Caco-2 (cell line): Measurements from ENCODE around the gene RASD2. TPM values are rescaled to one million over a fixed set of nuclear protein-coding genes. Genes with fewer than 3 reads are reported as not detected.

Source experiments
- BruUV-seq: library from RNA; stranded (reverse); fragments of 400-500 nt; replicated peaks from 2 replicates; lab custom pipeline; 2021; lab: Mats Ljungman, UMichigan
- CTCF ChIA-PET: fragments of 300-600 bp; sonication (Branson Sonifier 250); formaldehyde crosslinking; loops from one replicate; lab custom pipeline; 2022; ENCODE audit warnings: antibody characterized with exemption; lab: Charles Lee
- POLR2A ChIA-PET: fragments of 300-600 bp; sonication (Branson Sonifier 250); formaldehyde crosslinking; loops from one replicate; lab custom pipeline; 2022; ENCODE audit warnings: antibody characterized with exemption; lab: Charles Lee
- DNase-seq, 2 experiments: peaks; one replicate each; pipeline versions ENCODE4 v3.0.0 to v3.0.0-alpha.2; 2020 to 2022
- H3K27me3 ChIP-seq: replicated peaks from 2 replicates; pipeline ENCODE4 v1.6.0; 2011; ENCODE audit warnings: low read length; ENCODE audit not compliant: control insufficient read depth, insufficient read depth
- H3K36me3 ChIP-seq: 2 replicates; pipeline ENCODE4 v1.5.1; 2011; ENCODE audit warnings: low read length; ENCODE audit not compliant: control insufficient read depth, insufficient read depth
- H3K4me1 ChIP-seq: fragments of 250-450 bp; sonication (Bioruptor Pico); 2 replicates; pipeline ENCODE4 v1.5.1; 2020; ENCODE audit warnings: mild to moderate bottlenecking
- H3K4me3 ChIP-seq: 2 replicates; pipeline ENCODE4 v1.5.1; 2011; ENCODE audit warnings: low read depth, mild to moderate bottlenecking, control low read depth, low read length
- H3K9me3 ChIP-seq: fragments of 250-450 bp; sonication (Bioruptor Pico); 2 replicates; pipeline ENCODE4 v1.5.1; 2020; ENCODE audit warnings: mild to moderate bottlenecking, moderate library complexity
- H3K27ac Mint-ChIP-seq: one replicate; pipeline ENCODE4 v1.8.0; 2022; ENCODE audit warnings: mixed read lengths; ENCODE audit not compliant: unreplicated experiment
- H3K27me3 Mint-ChIP-seq: one replicate; pipeline ENCODE4 v1.8.0; 2022; ENCODE audit warnings: mixed read lengths; ENCODE audit not compliant: insufficient read depth, unreplicated experiment
- H3K36me3 Mint-ChIP-seq: one replicate; pipeline ENCODE4 v1.8.0; 2022; ENCODE audit warnings: mild to moderate bottlenecking, mixed read lengths; ENCODE audit not compliant: insufficient read depth, unreplicated experiment
- H3K4me1 Mint-ChIP-seq: one replicate; pipeline ENCODE4 v1.8.0; 2022; ENCODE audit warnings: low read depth, mixed read lengths; ENCODE audit not compliant: unreplicated experiment
- H3K4me3 Mint-ChIP-seq: one replicate; pipeline ENCODE4 v1.8.0; 2022; ENCODE audit warnings: mild to moderate bottlenecking, moderate library complexity, mixed read lengths; ENCODE audit not compliant: unreplicated experiment
- H3K9me3 Mint-ChIP-seq: one replicate; pipeline ENCODE4 v1.8.0; 2022; ENCODE audit warnings: mixed read lengths; ENCODE audit not compliant: unreplicated experiment
- intact Hi-C: fragments of 100-400 bp; cut with micrococcal nuclease; formaldehyde crosslinking; loops from one replicate; pipeline ENCODE4 v1.10.0; 2022; ENCODE audit not compliant: unreplicated experiment
- total RNA-seq: library from RNA; stranded (reverse); gene quantifications from 2 replicates; pipeline ENCODE4 v1.2.3, GENCODE V29; 2022
- TF ChIP-seq, protein P1 (sequence below), 2 experiments: fragments of 200-600 bp in 1 of 2; IDR thresholded peaks; 1 replicate in 1 of 2; 2 replicates in 1 of 2; pipeline versions ENCODE4 v1.5.1 to v1.8.0; 2011 to 2022; ENCODE audit warnings: antibody characterized with exemption in 1 of 2, control low read depth in 1 of 2, inconsistent platforms in 1 of 2, low read depth in 1 of 2, low read length in 1 of 2, mild to moderate bottlenecking in 1 of 2, moderate library complexity in 1 of 2; ENCODE audit not compliant: insufficient read depth in 1 of 2, severe bottlenecking in 1 of 2, unreplicated experiment in 1 of 2

The RASD2 gene
- total RNA-seq, 1 experiment from 2014 or later = 0.09 TPM

DNA sequence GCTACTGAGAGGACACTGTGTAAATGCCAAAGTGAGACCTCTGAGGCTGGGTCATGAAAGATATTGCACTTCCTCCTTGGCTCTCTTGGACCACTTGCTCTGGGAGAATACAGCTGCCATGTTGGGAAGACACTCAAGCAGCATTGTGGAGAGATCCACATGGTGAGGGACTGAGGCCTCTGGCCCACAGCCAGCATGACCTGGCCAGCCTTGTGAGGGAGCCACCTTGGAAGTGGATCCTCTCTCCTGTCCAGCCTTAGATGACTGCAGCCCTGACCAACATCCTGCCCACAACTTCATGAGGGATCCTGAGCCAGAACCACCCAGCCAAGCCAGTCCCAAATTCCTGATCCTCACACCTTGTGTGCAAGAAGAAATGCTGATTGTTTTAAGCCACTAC lies 46.1 kb downstream of the RASD2 start:
- Mint-ChIP-seq H3K27ac (no peak overlapping the region), H3K4me3 (no peak overlapping the region), H3K4me1 (peaks cover 20% of the 10 kb centered on the region), H3K36me3 (peaks cover 6% of the 10 kb centered on the region), H3K27me3 (no peaks in the 10 kb centered on the region), H3K9me3 (no peaks in the 10 kb centered on the region)
- Histone ChIP-seq H3K27me3 (no peaks in the 10 kb centered on the region), H3K4me1 (peaks cover 19% of the 10 kb centered on the region), H3K9me3 (no peaks in the 10 kb centered on the region), H3K4me3 (no peak overlapping the region), H3K36me3 (no peaks in the 10 kb centered on the region)
- POLR2A ChIA-PET = no interaction called here
- intact Hi-C loops = no loop called here
- CTCF ChIA-PET = no interaction called here
- DNase-seq = no peak
- TF ChIP-seq, protein P1, sequence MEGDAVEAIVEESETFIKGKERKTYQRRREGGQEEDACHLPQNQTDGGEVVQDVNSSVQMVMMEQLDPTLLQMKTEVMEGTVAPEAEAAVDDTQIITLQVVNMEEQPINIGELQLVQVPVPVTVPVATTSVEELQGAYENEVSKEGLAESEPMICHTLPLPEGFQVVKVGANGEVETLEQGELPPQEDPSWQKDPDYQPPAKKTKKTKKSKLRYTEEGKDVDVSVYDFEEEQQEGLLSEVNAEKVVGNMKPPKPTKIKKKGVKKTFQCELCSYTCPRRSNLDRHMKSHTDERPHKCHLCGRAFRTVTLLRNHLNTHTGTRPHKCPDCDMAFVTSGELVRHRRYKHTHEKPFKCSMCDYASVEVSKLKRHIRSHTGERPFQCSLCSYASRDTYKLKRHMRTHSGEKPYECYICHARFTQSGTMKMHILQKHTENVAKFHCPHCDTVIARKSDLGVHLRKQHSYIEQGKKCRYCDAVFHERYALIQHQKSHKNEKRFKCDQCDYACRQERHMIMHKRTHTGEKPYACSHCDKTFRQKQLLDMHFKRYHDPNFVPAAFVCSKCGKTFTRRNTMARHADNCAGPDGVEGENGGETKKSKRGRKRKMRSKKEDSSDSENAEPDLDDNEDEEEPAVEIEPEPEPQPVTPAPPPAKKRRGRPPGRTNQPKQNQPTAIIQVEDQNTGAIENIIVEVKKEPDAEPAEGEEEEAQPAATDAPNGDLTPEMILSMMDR (IDR thresholded peaks at IDR 0.05; ENCODE audit: insufficient read depth in 1 of 2, low read depth in 1 of 2, low read length in 1 of 2, severe bottlenecking in 1 of 2, unreplicated experiment in 1 of 2) = no peak
- no TSS peak for BruUV-seq

DNA sequence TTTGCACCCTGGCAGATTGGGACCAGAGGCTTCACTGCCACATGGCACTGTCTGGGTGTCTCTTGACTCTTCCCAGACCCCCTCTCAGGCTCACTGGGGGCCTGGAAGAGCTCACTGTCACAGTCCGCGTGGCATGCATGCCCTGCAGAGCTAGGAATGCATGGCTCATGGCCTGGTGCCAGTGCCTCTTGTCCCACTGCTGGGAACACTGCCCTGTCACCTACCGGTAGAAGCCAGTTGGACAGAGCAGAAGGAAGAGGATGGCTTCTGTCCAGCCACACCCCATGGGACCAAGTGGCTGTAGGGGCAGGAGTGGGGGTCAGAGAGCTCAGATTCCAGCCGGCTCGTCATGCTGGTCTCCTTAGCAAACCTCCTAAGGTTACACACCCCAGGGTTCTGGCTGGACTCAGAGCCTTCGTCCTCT lies 46.8 kb downstream of the RASD2 start:
- Mint-ChIP-seq H3K36me3 (peaks cover 6% of the 10 kb centered on the region), H3K4me3 (no peak overlapping the region), H3K27me3 (no peaks in the 10 kb centered on the region), H3K4me1 (peaks cover 22% of the 10 kb centered on the region), H3K9me3 (no peaks in the 10 kb centered on the region), H3K27ac (no peak overlapping the region)
- POLR2A ChIA-PET = no interaction called here
- no TSS peak for BruUV-seq
- intact Hi-C loops = no loop called here
- no peak overlapping the region for H3K4me3 ChIP-seq
- H3K36me3 ChIP-seq = no peaks in the 10 kb centered on the region
- H3K4me1 ChIP-seq = peaks cover 19% of the 10 kb centered on the region
- no peaks in the 10 kb centered on the region for H3K9me3 ChIP-seq
- DNase-seq = no peak
- CTCF ChIA-PET = interaction anchor here (1.8 kb wide), 1 partner anchor 157 kb away, joined by 5 read pairs; no protein-coding TSS in a partner anchor
- H3K27me3 ChIP-seq = no peaks in the 10 kb centered on the region
- TF ChIP-seq, protein P1 (IDR thresholded peaks at IDR 0.05; ENCODE audit: insufficient read depth in 1 of 2, low read depth in 1 of 2, low read length in 1 of 2, severe bottlenecking in 1 of 2, unreplicated experiment in 1 of 2) = no peak

DNA sequence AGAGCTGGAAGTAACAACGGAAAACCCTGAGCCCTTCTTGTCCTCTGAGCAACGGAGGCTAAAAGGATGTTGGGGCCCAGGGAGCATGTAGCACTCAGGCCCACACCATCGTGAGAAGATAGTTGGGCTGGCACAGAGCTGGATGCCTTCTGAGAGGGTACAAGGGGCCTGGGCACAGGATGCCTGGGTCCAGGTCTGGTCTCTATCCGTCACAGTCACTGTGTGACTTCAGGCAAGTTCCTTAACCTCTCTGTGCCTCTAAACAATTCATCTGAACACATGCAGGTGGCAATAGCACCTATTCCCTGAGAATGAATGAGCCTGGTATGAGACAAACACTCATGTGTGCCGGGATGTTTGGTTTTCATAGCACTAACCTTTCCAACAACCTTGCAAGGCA lies 47.3 kb downstream of the RASD2 start:
- H3K27me3 Mint-ChIP-seq = no peaks in the 10 kb centered on the region
- H3K27ac Mint-ChIP-seq = no peak overlapping the region
- no peak overlapping the region for H3K4me3 Mint-ChIP-seq
- intact Hi-C loops = no loop called here
- ChIA-PET CTCF (interaction anchor here (0.5 to 1.8 kb wide), 2 partner anchors 157 to 207 kb away, joined by 3 to 5 read pairs; partner anchors contain the start of gene HMOX1), POLR2A (no interaction called here)
- H3K36me3 Mint-ChIP-seq = peaks cover 6% of the 10 kb centered on the region
- H3K36me3 ChIP-seq = no peaks in the 10 kb centered on the region
- BruUV-seq = no TSS peak
- H3K4me3 ChIP-seq = no peak overlapping the region
- TF ChIP-seq, protein P1 (IDR thresholded peaks at IDR 0.05; ENCODE audit: insufficient read depth in 1 of 2, low read depth in 1 of 2, low read length in 1 of 2, severe bottlenecking in 1 of 2, unreplicated experiment in 1 of 2) = no peak
- no peaks in the 10 kb centered on the region for H3K9me3 Mint-ChIP-seq
- H3K4me1 ChIP-seq = peaks cover 19% of the 10 kb centered on the region
- H3K9me3 ChIP-seq = no peaks in the 10 kb centered on the region
- H3K4me1 Mint-ChIP-seq = peaks cover 27% of the 10 kb centered on the region
- no peak for DNase-seq
- no peaks in the 10 kb centered on the region for H3K27me3 ChIP-seq
